Measurements from ENCODE around the gene GRM2.

DNA sequence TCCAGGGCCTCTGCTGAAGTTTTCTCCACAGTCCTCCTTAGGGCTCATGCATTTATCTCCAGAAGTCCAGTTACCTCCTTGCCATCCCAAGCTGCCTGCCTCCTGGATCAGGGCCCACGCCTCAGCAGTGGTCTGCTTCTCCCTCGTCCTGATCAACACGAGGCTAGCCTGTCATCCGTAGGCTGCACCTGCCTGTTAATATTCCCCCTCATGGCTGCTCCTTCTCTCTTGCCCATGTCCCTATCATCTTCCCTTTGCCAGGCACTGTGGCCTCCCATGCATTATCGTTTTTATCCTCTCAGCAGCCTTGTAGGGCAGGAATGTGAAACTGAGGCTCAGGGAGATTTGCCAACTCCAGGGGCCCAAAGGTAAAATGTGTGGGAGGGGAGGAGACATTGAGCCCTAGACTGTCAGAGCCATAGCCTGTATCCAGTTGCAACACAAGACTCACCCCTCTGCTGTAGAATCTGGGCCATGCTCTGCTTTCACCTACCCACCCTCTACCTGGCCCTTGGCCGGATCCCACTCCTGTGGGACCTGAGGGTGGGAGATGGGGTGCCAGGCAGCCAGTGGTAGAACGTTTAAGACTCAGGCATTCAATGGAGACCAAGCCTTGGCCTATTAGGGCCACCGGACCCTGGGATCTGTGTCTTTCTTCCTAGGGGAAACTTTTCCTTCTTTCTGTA lies 4.6 kb downstream of the GRM2 start:
- TF ChIP-seq, protein P1, sequence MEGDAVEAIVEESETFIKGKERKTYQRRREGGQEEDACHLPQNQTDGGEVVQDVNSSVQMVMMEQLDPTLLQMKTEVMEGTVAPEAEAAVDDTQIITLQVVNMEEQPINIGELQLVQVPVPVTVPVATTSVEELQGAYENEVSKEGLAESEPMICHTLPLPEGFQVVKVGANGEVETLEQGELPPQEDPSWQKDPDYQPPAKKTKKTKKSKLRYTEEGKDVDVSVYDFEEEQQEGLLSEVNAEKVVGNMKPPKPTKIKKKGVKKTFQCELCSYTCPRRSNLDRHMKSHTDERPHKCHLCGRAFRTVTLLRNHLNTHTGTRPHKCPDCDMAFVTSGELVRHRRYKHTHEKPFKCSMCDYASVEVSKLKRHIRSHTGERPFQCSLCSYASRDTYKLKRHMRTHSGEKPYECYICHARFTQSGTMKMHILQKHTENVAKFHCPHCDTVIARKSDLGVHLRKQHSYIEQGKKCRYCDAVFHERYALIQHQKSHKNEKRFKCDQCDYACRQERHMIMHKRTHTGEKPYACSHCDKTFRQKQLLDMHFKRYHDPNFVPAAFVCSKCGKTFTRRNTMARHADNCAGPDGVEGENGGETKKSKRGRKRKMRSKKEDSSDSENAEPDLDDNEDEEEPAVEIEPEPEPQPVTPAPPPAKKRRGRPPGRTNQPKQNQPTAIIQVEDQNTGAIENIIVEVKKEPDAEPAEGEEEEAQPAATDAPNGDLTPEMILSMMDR (IDR thresholded peaks at IDR 0.05) = no peak
- no peak for TF ChIP-seq POLR2A (IDR thresholded peaks at IDR 0.05)

All from uterus (tissue), 2 donors.